Fibroblast of skin of left biceps (primary cell): ENCODE data around the gene SLC25A25.
"Not testable (repeated sequence)": the region's sequence is repeated elsewhere in the genome, so short reads cannot be mapped to it uniquely, and the experiment has no call there.

ENCODE experiments used
- DNase-seq, 2 experiments: peaks; one replicate each; pipeline ENCODE4 v3.0.0-alpha.2; 2013; ENCODE audit warnings: low read depth in 2 of 2

Gene SLC25A25

DNA sequence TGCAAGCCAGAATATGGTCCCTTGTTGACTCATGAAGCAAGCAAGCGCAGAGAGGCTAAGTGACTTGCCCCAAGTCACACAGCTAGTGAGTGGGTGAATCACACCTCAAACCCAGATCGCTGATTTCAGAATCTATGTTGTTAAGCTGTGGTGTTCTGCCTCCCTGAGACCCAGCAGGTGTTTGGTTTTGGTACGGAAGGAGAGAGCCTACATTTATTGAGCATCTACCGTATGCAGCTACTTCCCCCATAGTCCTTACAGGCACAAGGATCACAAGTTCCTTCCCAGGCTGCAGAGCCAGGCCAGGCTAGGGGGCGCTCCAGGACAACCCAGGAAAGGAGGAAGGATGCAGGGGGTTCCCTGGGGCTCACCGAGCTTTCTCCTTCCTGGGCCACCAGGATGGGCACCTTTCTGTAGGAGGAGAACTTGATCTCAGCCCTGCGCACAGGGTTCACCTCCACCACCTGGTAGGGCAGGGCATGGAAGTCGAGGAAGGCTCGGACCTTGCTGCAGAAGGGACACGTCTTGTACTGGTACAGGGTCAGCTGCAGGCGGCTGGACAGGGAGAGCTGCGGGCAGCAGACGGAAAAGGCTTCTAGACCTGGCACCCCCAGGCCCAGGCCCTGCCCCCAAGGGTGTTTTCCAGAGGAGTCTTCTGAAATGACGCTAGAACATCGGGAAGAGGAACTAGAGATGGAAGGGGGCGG, 57.0 kb downstream of the SLC25A25 start:
- DNase-seq: peak in 1 of 2 experiments; percentile 5

DNA sequence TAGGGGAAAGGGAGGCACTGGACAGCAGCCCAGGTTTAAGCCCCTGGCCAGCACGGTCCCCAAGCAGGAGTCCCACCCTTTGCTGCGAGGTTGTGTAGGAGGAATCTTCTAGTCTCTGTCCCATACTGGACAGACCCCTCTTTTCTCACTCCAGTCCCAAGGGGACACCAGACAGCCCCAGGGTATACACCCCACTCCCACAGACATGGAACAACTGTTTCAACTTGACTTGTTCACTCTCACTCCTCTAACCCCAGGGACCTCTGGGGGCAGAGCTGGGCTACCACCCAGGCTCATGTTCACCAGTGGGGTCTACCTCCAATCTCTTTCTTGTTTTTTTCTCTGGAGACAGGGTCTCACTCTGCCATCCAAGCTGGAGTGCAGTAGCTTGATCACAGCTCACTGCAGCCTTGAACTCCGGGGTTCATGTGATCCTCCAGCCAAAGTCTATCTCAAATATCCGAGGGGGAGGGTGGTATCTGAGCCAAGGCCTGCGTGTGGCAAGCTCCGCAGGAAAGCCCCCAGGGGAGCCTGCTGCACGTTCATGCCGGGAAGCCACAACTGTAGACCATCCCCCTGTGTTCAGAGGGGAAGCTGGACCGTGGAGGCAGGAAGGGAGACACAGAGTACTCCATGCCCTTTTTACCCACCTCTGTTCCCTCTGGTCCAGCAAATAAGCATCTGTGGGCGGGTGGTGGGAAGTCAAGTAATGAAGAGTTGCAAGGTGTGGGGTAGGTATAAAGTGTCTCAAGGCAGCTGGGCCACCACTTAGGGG, 57.7 kb downstream of the SLC25A25 start:
- DNase-seq: no peak

DNA sequence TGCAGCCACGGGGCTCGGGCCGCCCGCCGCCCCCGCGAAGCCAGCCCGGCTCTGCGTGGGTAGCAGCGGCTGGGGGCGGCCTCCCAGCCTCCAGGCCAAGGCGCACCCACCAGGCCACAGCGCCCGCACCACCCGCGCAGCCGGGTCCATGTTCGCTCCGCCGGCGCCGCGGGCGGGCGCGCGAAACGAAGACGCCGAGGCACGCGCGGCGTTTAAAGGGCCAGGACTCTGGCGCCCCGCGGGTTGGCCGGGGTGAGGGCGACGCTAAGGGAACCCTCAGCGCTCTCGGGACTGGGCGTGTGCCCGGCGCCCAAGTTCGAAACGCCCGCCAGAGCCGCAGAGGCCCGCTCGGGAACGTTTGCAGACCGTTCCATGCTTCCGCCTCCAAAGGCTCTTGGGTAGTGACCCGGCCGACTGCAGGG, 59.5 kb downstream of the SLC25A25 start, which contains the start of gene PTGES2:
Gene PTGES2, minus strand, starts transcription at position 162 of the 422 bp plus-strand sequence. Its CDS starts 12 bp downstream, at position 150.
- DNase-seq: peak; percentile 64 to 65

DNA sequence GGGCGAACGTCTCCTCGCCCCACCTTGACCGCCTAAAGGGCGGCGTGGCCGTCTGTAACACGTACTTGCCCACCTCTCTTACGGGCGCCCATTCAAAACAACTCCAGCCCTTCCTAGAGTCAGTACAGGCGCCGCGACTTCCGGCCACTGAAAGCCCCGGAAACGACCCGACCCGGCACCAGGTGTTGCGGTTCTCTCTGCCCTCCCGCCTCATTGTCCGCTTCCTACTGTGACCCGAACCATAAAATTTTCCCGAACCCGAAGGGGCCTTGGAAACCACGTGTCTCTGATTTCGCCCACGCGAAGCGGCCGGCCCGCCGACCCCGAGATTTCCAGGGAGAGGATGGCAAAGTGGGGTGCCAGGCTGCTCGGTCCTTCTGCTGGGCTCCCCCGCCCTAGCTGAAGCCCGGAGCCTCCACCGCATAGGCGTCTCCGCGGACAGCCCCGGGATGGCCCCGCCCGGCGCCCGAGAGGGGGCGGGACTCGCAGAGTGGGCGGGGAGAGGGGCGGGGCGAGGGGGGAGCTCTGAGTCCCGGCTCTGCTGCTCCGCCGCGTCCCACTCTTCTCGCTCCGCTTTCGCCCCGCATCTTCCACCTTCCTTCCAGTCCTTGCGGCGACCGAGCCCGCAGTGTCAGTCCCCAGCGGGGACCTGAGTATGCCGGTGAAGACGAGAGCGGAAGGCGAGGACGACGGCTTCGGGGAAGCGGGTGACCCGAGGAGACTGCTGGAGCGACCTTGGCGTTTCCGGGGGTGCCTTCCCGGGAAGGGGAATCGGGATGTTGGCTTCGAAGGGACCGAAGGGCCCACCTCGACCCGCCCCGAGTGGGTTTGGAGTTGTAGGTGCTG, 60.2 kb downstream of the SLC25A25 start:
- peak; percentile 81 to 82 for DNase-seq

DNA sequence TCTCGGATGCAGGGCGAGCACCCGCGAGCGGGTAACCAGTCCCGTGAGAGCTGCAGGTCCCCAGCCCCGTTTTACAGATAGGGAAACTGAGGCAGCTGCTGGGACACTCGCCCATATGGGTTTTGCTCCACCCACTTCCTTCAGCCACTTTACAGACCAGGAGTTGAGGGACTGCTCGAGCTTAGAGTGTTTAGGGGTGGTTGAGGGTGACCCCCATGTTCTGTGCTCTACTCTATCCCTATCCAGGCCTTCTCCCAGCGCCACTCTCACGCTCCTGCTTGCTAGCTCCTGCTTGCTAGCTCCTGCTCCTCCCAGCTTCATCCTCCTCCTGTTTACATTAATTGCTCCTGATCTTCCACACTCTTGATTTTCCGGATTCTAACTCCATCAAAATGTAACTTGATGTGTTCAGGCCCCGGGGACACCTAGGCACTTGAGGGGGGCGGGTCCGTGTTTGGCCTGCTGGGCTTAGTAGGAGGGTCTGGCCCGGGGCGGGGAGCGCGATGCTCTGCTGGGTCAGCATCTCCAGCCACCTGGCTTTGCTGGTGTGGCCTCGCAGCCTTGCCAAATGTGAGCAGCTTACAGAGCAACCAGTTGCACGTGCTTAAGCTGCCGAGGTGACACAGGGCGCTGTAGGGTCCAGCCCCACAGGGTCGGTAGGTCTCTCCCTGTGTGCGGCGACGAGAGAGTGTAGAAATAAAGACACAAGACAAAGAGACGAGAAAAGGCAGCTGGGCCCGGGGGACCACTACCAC, 61.0 kb downstream of the SLC25A25 start:
- DNase-seq: no peak

DNA sequence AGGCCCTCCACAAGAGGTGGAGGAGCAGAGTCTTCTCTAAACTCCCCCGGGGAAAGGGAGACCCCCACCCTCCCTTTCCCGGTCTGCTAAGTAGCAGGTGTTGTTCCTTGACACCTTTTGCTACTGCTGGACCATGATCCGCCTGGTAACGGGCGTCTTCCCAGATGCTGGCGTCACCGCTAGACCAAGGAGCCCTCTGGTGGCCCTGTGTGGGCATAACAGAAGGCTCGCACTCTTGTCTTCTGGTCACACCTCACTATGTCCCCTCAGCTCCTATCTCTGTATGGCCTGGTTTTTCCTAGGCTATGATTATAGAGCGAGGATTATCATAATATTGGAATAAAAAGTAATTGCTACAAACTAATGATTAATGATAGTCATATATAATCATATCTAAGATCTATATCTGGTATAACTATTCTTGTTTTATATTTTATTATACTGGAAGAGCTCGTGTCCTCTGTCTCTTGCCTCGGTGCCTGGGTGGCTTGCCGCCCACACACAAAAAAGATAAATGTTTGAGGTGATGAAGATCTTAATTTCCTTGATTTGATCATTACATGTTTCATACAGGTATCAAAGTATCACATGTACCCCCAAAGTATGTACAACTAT, 62.1 kb downstream of the SLC25A25 start:
- not testable (repeated sequence) for DNase-seq

DNA sequence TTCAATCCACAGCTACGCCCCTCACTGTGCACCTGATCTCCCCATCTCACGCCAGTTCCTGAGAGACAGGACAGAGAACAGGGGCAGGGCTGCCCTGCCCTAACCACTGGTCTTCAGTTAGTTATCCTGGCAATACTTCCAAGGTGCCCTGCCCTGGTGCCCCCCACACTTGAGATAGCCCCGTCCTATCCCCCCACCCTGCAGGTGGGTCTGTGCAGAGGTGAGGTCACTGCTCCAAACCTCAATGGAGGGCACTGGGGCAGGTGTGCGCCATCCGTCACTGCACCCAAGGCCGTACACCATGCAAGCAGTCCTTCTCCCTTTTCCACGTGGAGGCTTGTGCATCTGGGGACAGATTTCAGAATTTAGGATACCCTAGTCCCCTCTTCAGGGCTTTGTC, 62.6 kb downstream of the SLC25A25 start:
- DNase-seq: not testable (repeated sequence)

DNA sequence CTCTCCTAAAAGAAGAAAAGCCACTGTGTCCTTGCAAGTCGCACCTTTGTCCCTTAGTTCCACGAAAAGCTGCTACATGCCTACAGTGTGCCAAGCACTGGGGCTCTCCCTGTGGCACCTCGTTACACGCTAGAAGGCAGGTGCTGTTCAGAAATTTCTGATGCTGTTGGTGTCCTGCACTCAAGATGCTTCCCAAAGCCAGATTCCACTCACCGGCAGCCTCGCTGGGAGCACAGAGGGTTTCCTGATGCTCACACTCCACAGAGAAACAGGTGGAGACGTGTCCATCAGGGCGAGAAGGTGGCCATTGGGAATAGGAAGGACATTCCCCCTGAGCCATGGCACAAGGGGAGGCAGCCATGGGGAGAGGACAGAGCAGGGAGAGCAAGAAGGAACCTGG, 63.3 kb downstream of the SLC25A25 start:
- not testable (repeated sequence) for DNase-seq

DNA sequence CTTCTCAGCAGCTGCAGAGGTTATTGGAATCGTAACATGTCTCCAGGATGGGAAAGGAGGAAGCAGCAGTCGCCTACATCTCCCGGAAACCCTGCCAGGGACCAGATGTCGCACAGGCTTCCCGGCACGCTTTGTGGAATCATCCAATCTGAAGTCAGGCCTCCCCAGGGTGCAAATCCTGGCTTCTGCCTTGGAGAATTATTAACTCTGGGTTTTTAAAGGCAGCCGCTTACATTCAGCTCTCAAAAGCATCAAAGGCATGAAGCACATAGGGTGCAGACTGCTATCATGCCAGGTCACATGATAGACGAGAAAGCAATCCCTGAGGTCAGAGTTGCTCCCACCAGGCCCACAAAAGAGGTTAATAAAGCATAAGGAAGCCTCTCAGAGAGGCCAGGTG, 64.1 kb downstream of the SLC25A25 start:
- DNase-seq: not testable (repeated sequence)

DNA sequence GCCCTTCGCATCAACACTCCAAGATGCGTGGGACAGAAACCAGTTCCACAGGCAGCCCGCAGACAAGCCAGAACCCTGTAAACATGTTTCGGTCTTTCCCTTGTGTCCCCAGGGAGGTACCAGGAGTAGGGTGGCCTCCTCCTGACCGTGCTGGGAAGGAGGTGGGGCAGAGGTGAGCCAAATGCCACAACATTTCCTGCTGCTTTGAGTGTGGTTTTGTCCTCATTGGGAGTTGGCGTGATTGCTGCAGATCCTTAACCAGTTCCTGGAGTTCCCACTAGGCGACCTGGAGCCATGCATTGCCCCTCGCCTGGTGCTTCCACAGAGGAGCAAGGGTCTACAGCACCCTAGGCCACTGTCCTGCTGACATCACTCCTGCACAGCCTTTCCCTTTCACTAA, 67.5 kb downstream of the SLC25A25 start:
- DNase-seq: not testable (repeated sequence)

DNA sequence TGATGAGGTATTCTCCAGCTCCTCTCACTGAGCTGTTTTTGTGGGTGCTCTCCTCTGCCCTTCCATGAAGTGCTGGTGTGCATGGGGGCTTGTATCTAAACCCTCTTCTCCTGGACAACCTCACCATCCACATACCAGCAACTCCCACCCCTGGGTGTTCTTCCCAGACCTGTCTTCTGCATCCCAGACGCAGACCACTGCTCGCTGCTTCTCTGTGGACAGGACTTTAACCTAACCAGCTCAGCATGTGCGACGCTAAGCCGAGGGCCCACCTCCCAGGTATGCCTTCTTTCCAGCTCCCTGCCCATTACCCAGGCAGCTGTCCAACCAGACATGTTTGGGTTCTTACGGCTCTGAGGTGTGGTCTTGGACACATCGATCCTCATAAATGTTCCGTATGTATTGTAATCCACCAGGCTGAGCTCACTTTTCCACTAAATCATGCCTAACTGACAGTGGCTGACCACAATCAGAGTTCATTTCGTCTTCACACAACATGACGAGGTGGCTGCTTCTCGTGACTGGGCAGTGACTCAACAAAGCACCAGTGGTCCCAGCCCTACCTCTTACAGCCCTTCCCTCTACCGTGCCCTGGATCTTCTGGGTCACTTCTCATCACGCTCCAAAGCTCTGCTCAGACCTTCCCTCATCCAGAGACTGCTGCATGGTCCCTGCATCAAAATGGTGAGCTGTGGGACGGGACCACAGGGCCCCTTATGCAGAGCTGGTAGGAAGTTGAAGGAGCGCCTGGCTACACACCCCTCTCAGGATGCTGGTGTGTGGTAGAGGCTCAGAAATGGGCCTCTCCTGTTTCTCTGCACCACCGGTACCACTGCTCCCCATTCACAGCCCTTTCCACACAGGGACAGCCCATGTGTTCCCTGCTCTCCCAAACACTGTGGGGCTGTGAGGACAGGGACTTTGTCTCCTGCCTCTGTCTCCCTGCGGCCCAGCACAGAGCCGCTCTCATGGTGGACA, 69.1 kb downstream of the SLC25A25 start:
- DNase-seq: peak in 1 of 2 experiments; percentile 13

DNA sequence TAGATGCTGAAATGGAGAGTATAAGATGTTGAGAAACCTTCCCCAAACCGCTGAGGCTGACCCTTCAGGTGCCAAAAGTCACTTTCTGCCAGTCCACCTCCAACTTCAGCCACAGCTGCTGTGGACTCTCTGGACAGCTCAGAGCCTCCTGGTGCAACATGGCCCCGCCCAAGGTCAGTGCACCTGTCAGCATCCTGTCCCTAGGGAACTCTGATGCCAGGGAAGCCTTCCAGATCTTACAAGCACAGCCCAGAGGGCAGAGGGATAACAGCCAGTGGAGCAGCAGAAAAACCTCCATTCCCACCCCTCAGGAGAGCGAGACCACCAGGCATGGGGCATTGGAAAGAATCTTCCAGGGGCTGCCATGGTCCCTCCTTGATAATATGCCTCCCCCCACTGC, 70.0 kb downstream of the SLC25A25 start:
- DNase-seq: no peak

DNA sequence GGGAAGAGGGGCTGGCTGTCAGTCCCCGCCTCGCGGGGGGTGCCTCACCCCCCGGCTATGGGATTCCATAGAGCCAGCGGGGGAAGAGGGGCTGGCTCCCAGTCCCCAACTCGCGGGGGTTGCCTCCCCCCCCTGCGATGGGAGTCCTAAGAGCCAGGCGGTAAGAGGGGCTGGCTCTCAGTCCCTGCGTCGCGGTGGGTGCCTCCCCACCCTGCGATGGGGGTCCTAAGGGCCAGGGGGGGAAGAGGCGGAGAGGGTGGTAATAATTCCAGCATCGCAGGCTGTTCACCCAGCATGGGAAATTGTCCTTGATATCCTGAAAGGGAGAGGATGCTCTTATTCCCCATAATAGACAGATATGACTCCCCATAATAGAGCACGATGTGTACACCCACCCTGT, 71.6 kb downstream of the SLC25A25 start:
- DNase-seq: no peak

DNA sequence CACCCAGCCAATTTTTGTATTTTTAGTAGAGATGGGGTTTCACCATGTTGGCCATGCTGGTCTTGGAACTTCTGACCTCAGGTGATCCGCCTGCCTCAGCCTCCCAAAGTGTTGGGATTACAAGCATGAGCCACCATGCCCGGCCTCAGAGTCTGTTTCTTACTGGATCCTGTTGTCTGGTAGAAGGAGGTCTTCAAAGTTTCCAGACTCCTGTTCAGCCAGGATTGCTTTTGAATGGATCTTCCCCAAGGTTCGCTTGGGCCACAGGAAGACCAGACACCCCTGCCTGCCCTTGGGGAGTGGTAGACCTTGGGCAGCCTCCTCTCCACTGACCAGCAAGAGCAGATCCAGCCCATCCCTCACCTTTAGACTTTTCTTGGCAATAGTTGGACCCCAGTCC, 73.6 kb downstream of the SLC25A25 start:
- DNase-seq: no peak

DNA sequence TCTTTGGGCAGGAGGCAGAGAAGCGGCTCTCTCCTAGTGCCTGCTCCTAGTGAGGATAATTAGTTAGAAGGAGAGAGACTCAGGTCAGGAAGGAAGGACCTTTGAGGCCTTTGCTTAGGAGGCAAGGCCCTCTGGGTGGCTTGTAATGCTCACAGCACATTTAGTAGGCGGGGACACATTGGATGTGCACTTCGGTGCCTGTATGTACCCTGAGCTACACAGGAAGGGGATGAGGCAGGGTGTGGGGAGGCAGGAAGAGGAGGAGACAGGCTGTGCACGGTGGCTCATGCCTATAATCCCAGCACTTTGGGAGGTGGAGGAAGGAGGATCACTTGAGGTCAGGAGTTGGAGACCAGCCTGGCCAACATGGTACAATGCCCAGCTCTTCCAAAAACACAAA, 74.0 kb downstream of the SLC25A25 start:
- no peak for DNase-seq

DNA sequence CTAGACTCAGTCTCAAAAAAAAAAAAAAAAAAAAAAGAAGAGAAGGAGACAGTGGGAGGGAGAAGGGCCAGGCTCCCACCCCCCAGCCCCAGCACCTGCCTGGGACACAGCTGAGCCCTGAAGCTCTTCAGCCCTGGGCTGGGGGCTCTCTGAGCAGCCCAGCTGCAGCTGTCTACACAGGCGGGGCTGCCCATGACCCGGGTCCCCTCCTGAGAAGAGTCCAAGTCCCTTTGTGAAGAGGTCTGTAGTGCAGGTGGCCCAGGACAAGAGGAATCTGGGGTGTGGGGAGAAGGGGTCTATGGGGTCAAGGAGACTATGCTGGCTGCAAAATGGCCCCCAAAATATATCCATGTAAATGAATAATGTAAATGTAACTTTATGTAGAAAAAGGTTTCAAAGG, 74.6 kb downstream of the SLC25A25 start:
- no peak for DNase-seq

DNA sequence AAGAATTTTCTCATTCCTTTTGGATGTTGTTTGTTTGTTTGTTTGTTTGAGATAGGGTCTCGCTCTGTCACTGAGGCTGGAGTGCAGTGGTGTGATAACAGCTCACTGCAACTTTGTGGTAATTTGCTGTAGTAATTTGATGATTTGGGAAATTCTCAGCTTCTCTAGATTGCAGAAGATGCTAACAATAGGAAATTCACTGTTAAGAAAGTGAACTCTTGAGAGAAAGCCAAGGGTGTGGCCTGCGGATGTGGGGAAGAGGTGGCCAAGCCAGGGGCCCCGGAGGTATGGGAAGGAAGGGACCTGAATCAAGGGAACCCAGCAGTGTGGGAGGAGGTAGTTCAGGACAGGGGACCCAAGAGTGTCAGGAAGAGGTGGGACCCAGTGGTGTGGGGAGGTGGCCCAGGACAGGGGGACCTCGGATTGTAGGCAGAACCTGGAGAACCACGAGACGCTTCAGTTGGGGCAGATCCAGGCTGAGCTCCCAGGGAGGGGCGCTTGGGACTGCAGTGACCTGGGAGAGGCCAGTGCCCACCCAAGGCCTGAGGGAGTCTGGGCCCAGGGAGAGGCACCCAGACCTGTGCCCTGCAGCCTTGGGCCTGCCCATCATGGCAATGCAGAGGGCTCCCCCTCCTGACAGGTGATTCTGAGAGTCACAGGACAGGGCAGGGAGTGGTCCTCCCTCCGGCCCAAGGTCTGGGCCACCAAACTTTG, 75.7 kb downstream of the SLC25A25 start:
- no peak for DNase-seq

DNA sequence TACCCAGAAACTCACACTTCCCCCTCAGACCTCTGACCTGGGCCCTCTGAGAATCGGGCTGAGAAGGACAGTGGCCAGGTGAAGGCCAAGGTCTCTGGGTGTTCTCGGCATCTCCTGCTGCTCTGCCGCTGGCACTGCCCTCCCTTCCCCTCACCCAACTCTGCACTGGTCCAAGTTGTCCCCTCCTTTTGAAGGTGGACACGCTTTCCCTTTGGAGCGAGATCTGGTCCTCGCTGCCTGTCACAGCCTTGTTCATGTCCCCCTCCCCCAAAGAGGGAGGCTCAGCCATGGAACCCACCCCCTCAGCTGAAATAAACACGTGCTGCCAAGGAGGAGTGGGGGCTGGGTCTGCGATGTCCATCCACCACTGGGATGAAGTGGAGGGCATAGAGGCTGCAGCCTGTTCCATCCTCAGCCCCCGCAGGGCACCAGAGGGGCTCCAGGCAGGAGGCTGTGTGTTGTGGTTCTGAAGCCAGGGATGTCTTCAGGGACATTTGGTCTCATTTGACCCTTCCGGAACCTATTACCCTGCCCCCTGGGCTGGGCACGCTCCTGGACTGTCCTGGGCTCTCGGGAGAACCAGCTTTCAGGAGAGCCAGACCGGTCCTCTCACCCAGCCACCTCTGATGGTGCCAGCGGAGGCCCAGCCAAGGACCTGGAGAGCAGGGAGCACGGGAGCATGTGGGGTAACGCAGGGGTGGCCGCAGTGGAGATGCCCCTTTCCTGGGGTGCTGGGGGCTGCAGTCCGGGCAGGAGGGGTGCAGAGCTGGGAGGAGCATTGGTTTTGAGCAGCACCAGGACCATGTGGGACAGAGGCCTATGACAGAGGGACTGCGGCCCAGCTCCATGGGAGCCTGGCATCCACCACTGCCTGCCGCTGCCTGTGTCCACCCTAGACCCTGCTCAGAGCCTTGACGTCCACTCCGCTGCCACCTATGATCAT, 76.5 kb downstream of the SLC25A25 start:
- DNase-seq: no peak
